Cardiac fibroblast (primary cell): ENCODE measurements around the gene GBP7.
A peak's percentile ranks its signal among the peaks of the same experiment; 100 is the strongest.
"Not testable (repeated sequence)": the region's sequence is repeated elsewhere in the genome, so short reads cannot be mapped to it uniquely, and the experiment has no call there.

Experiments
- DNase-seq, 2 donors: peaks; one replicate each; pipeline versions ENCODE4 v3.0.0 to v3.0.0-alpha.2; 2010; ENCODE audit warnings: low read depth in 2 of 2
- H3K4me3 ChIP-seq, 2 donors: replicated peaks in 1 of 2; 1 replicate in 1 of 2; 2 replicates in 1 of 2; pipeline ENCODE4 v1.5.1; 2011; ENCODE audit warnings: low read depth in 2 of 2, low read length in 2 of 2, mild to moderate bottlenecking in 2 of 2, moderate library complexity in 1 of 2
- TF ChIP-seq, protein P1 (sequence below): IDR thresholded peaks from one replicate; pipeline ENCODE4 v1.5.1; 2011; ENCODE audit warnings: low read depth, mild to moderate bottlenecking, low read length, inconsistent platforms

Gene GBP7

DNA sequence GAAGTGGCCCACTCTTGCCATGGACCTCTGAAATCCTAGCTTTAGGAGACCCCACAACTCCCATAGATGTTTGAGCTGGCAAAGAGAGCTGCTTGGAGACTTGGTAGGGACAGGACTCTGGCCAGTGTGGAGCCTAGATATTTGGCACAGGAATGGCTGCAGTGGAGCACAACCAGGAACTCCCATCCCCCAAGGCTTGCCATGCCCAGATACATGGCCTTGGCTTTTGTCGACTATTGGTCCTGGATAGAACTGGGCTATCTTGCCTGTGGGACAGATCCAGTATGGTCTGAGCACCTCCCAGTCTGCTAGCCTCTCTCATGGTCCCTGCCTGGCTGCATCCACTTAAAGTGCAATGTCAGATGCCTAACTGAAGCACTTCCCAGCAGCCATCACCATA is 42.1 kb downstream of the GBP7 start:
- TF ChIP-seq, protein P1, sequence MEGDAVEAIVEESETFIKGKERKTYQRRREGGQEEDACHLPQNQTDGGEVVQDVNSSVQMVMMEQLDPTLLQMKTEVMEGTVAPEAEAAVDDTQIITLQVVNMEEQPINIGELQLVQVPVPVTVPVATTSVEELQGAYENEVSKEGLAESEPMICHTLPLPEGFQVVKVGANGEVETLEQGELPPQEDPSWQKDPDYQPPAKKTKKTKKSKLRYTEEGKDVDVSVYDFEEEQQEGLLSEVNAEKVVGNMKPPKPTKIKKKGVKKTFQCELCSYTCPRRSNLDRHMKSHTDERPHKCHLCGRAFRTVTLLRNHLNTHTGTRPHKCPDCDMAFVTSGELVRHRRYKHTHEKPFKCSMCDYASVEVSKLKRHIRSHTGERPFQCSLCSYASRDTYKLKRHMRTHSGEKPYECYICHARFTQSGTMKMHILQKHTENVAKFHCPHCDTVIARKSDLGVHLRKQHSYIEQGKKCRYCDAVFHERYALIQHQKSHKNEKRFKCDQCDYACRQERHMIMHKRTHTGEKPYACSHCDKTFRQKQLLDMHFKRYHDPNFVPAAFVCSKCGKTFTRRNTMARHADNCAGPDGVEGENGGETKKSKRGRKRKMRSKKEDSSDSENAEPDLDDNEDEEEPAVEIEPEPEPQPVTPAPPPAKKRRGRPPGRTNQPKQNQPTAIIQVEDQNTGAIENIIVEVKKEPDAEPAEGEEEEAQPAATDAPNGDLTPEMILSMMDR, result no peak
- no peak overlapping the region for H3K4me3 ChIP-seq
- no peak for DNase-seq

DNA sequence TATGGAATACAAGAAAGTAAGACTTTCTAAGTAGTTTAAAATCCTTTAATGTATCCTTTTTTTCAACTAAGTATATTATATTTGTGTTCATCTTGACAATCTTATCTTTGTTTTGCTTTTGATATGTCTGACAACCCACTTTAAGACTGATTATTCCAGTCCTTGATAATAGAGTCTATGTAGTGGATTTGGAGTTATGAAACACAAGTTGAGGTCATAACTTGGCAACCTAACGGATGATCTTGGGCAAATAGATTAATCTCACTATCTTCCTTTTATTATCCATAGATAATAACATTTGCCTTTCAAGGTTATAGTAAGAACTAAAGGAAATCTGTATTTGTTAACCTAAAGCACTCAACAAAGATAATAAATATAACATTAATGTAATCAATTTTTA is 45.1 kb downstream of the GBP7 start:
- no peak for DNase-seq
- TF ChIP-seq, protein P1, result no peak
- H3K4me3 ChIP-seq, result no peak overlapping the region

DNA sequence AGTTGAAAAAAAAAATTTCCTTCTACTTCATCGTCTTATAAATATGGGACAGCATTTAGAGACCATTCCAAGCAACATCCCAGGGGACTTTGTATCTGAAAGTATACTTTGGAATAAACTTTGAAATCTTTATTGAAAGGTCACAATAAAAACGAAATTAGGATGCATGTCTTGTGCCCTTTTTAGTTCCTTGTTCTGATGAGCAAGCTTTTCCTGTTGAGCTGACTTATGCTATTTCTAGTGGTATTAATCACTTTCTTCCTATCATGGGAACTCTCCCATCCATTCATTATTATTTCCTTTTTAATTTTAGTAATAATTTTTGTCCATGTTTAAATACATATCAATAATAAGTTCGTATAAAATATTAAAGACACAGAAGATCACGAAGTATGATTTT is 45.9 kb downstream of the GBP7 start:
- DNase-seq, result peak in 1 of 2 donors; percentile 21
- no peak overlapping the region for H3K4me3 ChIP-seq
- TF ChIP-seq, protein P1, result no peak

DNA sequence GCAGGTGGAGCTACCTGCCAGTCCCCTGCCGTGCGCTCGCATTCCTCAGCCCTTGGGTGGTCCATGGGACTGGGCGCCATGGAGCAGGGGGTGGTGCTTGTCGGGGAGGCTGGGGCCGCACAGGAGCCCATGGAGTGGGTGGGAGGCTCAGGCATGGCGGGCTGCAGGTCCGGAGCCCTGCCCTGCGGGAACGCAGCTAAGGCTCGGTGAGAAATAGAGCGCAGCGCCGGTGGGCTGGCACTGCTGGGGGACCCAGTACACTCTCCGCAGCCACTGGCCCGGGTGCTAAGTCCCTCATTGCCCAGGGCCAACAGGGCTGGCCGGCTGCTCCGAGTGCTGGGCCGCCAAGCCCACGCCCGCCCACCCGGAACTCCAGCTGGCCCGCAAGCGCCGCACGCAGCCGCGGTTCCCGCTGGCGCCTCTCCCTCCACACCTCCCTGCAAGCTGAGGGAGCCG is 47.8 kb downstream of the GBP7 start:
- H3K4me3 ChIP-seq, DNase-seq: not testable (repeated sequence)

DNA sequence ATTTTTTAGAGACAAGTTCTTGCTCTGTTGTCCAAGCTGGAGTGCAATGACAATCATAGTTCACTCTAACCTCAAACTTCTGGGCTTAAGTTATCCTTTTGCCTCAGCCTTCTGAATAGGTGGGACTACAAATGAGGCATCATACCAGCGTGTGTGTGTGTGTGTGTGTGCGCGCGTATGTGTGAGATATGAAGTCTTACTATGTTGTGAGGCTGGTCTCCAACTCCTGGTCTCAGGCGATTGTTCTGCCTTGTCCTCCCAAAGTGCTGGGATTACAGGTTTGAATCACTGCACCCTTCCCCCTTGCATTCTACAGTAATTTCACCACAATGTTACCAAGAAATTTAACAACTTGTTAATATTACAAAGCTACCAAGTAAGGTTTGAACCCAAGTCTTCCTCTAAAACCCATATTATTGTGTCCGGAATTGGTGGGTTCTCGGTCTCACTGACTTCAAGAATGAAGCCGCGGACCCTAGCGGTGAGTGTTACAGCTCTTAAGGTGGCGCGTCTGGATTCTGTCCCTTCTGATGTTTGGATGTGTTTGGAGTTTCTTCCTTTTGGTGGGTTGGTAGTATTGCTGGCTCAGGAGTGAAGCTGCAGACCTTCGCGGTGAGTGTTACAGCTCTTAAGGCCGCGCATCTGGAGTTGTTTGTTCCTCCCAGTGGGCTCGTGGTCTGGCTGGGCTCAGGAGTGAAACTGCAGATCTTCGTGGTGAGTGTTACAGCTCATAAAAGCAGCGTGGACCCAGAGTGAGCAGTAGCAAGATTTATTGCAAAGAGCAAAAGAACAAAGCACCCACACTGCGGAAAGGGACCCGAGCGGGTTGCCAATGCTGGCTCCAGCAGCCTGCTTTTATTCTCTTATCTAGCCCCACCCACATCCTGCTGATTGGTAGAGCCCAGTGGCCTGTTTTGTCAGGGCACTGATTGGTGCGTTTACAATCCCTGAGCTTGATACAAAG is 48.9 kb downstream of the GBP7 start:
- not testable (repeated sequence) for H3K4me3 ChIP-seq
- DNase-seq, result peak in 1 of 2 donors; percentile 5

DNA sequence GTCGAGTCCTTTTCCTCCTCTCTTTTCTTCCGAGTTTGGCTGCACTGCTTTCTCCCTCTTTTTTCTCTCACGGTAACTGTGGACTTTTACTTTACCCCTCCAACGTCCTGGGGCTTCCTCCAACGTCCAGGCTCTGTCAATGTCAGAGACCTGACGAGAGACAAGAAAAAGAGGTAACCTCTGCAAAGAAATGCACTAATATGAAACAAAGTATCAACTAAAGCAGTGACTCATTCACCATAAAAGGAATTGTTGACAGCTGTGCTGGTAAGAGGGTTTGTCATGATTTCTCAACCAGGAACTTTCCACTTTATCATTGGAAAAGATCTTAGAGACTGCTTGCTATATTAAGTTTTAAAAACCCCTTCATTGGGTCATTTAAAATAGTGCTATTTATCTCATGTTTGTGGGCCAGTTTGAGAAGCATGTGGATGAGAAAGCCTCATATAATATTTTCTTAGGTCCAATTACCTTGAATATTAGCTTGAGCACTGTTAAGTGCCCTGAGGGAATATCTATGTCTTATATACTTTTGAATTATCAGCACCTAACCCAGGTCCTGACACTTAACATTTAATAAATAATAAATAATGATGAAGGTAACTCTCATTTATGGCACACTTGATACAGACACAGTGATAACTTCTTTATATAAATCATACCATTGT is 49.8 kb downstream of the GBP7 start, which contains the start of gene GBP2:
TSS of gene GBP2 (minus strand) at position 202 of the 668 bp plus-strand sequence. CDS start 4,148 bp downstream, outside the sequence.
- H3K4me3 ChIP-seq, result peak within 1 kb of the TSS; percentile 36 to 40
- DNase-seq, result peak; percentile 70 to 85
- TF ChIP-seq, protein P1, result no peak

DNA sequence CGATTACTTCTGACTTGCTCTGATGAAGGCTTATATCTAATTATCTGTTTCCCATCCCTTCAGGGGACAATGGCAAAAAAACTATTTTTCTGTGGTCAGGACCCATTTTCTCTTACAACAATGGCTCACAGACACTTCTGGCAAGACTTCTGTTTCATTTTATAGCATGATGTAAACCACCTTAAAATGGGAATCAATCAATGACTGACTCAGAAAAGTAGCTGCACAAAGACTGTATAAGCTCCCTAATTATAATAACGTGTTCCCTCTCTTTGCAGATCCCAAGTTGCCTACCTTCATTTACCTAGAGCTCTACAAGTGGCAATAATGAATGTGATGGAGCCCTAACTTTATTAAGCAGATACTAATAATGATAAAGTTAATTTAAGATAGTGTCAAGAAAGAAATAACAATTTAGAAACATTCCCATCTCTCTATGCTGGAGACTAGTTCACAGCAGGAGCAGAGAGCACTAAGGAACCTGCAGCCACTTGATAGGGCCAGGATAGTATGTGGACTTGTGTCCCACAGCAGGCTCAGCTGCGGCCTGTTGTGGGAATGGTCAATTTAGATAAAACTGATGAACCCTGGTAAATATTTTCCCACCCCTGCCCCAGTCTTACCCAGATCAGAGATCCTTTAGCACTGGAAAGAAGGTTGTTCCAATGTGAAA is 50.4 kb downstream of the GBP7 start:
- peak in 1 of 2 donors; percentile 5 for DNase-seq
- TF ChIP-seq, protein P1, result no peak
- H3K4me3 ChIP-seq, result peak overlapping the region; percentile 36 to 40
